A673 (cell line): Measurements from ENCODE around the gene HIVEP1. TPM values are rescaled to one million over a fixed set of nuclear protein-coding genes. Genes with fewer than 3 reads are reported as not detected.

Experiments
- BruUV-seq: library from RNA; stranded (reverse); fragments of 400-500 nt; replicated peaks from 2 replicates; lab custom pipeline; 2021; lab: Mats Ljungman, UMichigan
- CTCF ChIA-PET: fragments of 300-600 bp; sonication (Branson Sonifier 250); formaldehyde crosslinking; loops from one replicate; lab custom pipeline; 2022; ENCODE audit warnings: antibody characterized with exemption; lab: Charles Lee
- POLR2A ChIA-PET: fragments of 300-600 bp; sonication (Branson Sonifier 250); formaldehyde crosslinking; loops from one replicate; lab custom pipeline; 2022; ENCODE audit warnings: antibody characterized with exemption; ENCODE audit not compliant: low non-redundant PET; lab: Charles Lee
- DNase-seq: peaks from one replicate; pipeline ENCODE4 v3.0.0-alpha.2; 2015; ENCODE audit warnings: low spot score
- H3K27ac ChIP-seq: fragments of 200-600 bp; sonication (generic); 2 replicates; pipeline ENCODE4 v1.5.1; 2016; ENCODE audit warnings: mixed run types, low read depth, mild to moderate bottlenecking, mixed read lengths, antibody characterized with exemption, low read length; ENCODE audit not compliant: poor library complexity, severe bottlenecking
- H3K27me3 ChIP-seq: fragments of 200-600 bp; sonication (generic); replicated peaks from 2 replicates; pipeline ENCODE4 v1.6.1; 2017; ENCODE audit warnings: mixed run types, low read depth, mild to moderate bottlenecking, mixed read lengths, antibody characterized with exemption, low read length; ENCODE audit not compliant: insufficient read depth, poor library complexity
- H3K36me3 ChIP-seq: fragments of 200-600 bp; sonication (generic); 2 replicates; pipeline ENCODE4 v1.6.1; 2016; ENCODE audit warnings: mixed run types, mild to moderate bottlenecking, mixed read lengths, antibody characterized with exemption, low read length; ENCODE audit not compliant: insufficient read depth, poor library complexity, severe bottlenecking
- H3K4me1 ChIP-seq: fragments of 200-600 bp; sonication (generic); 2 replicates; pipeline ENCODE4 v1.6.1; 2017; ENCODE audit warnings: mixed run types, mild to moderate bottlenecking, mixed read lengths, antibody characterized with exemption, low read length; ENCODE audit not compliant: insufficient read depth, poor library complexity, severe bottlenecking
- H3K4me3 ChIP-seq: fragments of 200-600 bp; sonication (generic); 2 replicates; pipeline ENCODE4 v1.5.1; 2016; ENCODE audit warnings: low read depth, mixed run types, mild to moderate bottlenecking, mixed read lengths, low read length; ENCODE audit not compliant: poor library complexity, severe bottlenecking
- H3K9me3 ChIP-seq: fragments of 200-600 bp; sonication (generic); 2 replicates; pipeline ENCODE4 v1.6.1; 2016; ENCODE audit warnings: mixed run types, low read depth, mild to moderate bottlenecking, mixed read lengths, antibody characterized with exemption, low read length; ENCODE audit not compliant: poor library complexity, severe bottlenecking
- CTCF ChIP-seq: fragments of 300-800, 200-600 bp; sonication (generic); conservative IDR thresholded peaks from 2 replicates; pipeline ENCODE4 v1.5.1; 2017; ENCODE audit warnings: low read depth, mild to moderate bottlenecking, antibody characterized with exemption, low read length, moderate library complexity, mixed read lengths
- EZH2 ChIP-seq: fragments of 200-600 bp; sonication (generic); IDR thresholded peaks from 2 replicates; pipeline ENCODE4 v1.6.1; 2017; ENCODE audit warnings: borderline replicate concordance, low read depth, mild to moderate bottlenecking, mixed read lengths, antibody characterized with exemption, low read length; ENCODE audit not compliant: poor library complexity, severe bottlenecking
- intact Hi-C: fragments of 100-400 bp; cut with micrococcal nuclease; formaldehyde crosslinking; loops from one replicate; pipeline ENCODE4 v1.10.0; 2022; ENCODE audit not compliant: unreplicated experiment
- total RNA-seq: library from RNA; stranded (reverse); gene quantifications from 2 replicates; pipeline ENCODE4 v1.2.3, GENCODE V29; 2021

HIVEP1 gene
- total RNA-seq, 1 experiment from 2014 or later = 21.5 TPM

GRCh38 chr6:12026833-12027232 is 14.7 kb downstream of the HIVEP1 start:
- Histone ChIP-seq H3K27ac (no peak overlapping the region), H3K27me3 (no peaks in the 10 kb centered on the region), H3K4me1 (peaks cover 35% of the 10 kb centered on the region), H3K36me3 (peaks cover 4% of the 10 kb centered on the region), H3K4me3 (no peak overlapping the region), H3K9me3 (peaks cover 9% of the 10 kb centered on the region)
- ChIA-PET POLR2A (no interaction called here), CTCF (no interaction called here)
- intact Hi-C loops = no loop called here
- TF ChIP-seq CTCF (no peak), EZH2 (no peak)
- DNase-seq = no peak
- BruUV-seq = no TSS peak

GRCh38 chr6:12028213-12028612 is 16.1 kb downstream of the HIVEP1 start:
- no TSS peak for BruUV-seq
- TF ChIP-seq EZH2 (no peak), CTCF (no peak)
- intact Hi-C loops = no loop called here
- DNase-seq = no peak
- Histone ChIP-seq H3K4me3 (no peak overlapping the region), H3K36me3 (peaks cover 4% of the 10 kb centered on the region), H3K27ac (no peak overlapping the region), H3K27me3 (no peaks in the 10 kb centered on the region), H3K4me1 (peaks cover 32% of the 10 kb centered on the region), H3K9me3 (peaks cover 9% of the 10 kb centered on the region)
- ChIA-PET CTCF (no interaction called here), POLR2A (no interaction called here)

- no peak for DNase-seq
- Histone ChIP-seq H3K9me3 (peaks cover 9% of the 10 kb centered on the region), H3K27me3 (no peaks in the 10 kb centered on the region), H3K27ac (no peak overlapping the region), H3K4me3 (no peak overlapping the region), H3K36me3 (peaks cover 4% of the 10 kb centered on the region), H3K4me1 (peaks cover 29% of the 10 kb centered on the region)
- BruUV-seq = no TSS peak
- CTCF ChIA-PET = no interaction called here
- POLR2A ChIA-PET = no interaction called here
- no peak for TF ChIP-seq CTCF
- TF ChIP-seq EZH2 = no peak
- intact Hi-C loops = loop anchor here (10.0 kb wide), 1 partner anchor 375 kb away; no protein-coding TSS in a partner anchor
These were observed 18.0 kb downstream of the HIVEP1 start for GRCh38 chr6:12029979-12030737.
